Right atrium auricular region (tissue), 2 donors: ENCODE data around the gene DCC. TPM values are rescaled to one million over a fixed set of nuclear protein-coding genes. Genes with fewer than 3 reads are reported as not detected.

Source experiments
- DNase-seq: peaks from one replicate; pipeline ENCODE4 v3.0.0-alpha.2; 2019; ENCODE audit warnings: low spot score
- H3K27ac ChIP-seq, 2 donors: fragments of 200-600 bp; sonication (generic); 1 replicate in 1 of 2; 2 replicates in 1 of 2; pipeline ENCODE4 v1.5.1; 2016 to 2019
- H3K27me3 ChIP-seq, 2 donors: fragments of 200-600 bp; sonication (generic); one replicate each; pipeline versions ENCODE4 v1.5.1 to v1.6.0; 2017 to 2019
- H3K36me3 ChIP-seq: fragments of 200-600 bp; sonication (generic); one replicate; pipeline ENCODE4 v1.5.1; 2016
- H3K4me1 ChIP-seq, 2 donors: fragments of 200-600 bp; sonication (generic); one replicate each; pipeline versions ENCODE4 v1.5.1 to v1.6.0; 2017 to 2019
- H3K4me3 ChIP-seq, 2 donors: fragments of 200-600 bp; sonication (generic); 1 replicate in 1 of 2; 2 replicates in 1 of 2; pipeline ENCODE4 v1.5.1; 2017 to 2019; ENCODE audit warnings: mild to moderate bottlenecking in 1 of 2, moderate library complexity in 1 of 2
- H3K9me3 ChIP-seq, 2 donors: fragments of 200-600 bp; sonication (generic); one replicate each; pipeline ENCODE4 v1.5.1; 2019
- CTCF ChIP-seq, 2 donors: fragments of 200-600 bp; sonication (generic); IDR thresholded peaks; one replicate each; pipeline ENCODE4 v1.5.1; 2019; ENCODE audit warnings: antibody characterized with exemption in 2 of 2
- total RNA-seq, 2 donors: library from RNA; depleted of rRNA; stranded (reverse); fragments of >200 nt; gene quantifications; one replicate each; pipeline ENCODE4 v1.1.0, GENCODE V29; 2016

DCC gene
- total RNA-seq, 2 donors from 2014 or later, result not detected

- no peak for TF ChIP-seq CTCF (IDR thresholded peaks at IDR 0.05)
- H3K4me3 ChIP-seq, result no peak overlapping the region
- no peak for DNase-seq
- no peaks in the 10 kb centered on the region for H3K4me1 ChIP-seq
- no peaks in the 10 kb centered on the region for H3K9me3 ChIP-seq
- no peaks in the 10 kb centered on the region for H3K36me3 ChIP-seq
- H3K27ac ChIP-seq, result no peak overlapping the region
- no peaks in the 10 kb centered on the region for H3K27me3 ChIP-seq
These were observed 101.8 kb downstream of the DCC start for GRCh38 chr18:52441794-52442193.

- no peak for DNase-seq
- no peak overlapping the region for H3K4me3 ChIP-seq
- no peaks in the 10 kb centered on the region for H3K36me3 ChIP-seq
- H3K9me3 ChIP-seq, result no peaks in the 10 kb centered on the region
- H3K27ac ChIP-seq, result no peak overlapping the region
- H3K27me3 ChIP-seq, result no peaks in the 10 kb centered on the region
- no peak for TF ChIP-seq CTCF (IDR thresholded peaks at IDR 0.05)
- no peaks in the 10 kb centered on the region for H3K4me1 ChIP-seq
These were observed 102.7 kb downstream of the DCC start for GRCh38 chr18:52442686-52443085.

- no peaks in the 10 kb centered on the region for H3K36me3 ChIP-seq
- H3K4me1 ChIP-seq, result no peaks in the 10 kb centered on the region
- no peaks in the 10 kb centered on the region for H3K9me3 ChIP-seq
- H3K4me3 ChIP-seq, result no peak overlapping the region
- no peaks in the 10 kb centered on the region for H3K27me3 ChIP-seq
- TF ChIP-seq CTCF (IDR thresholded peaks at IDR 0.05), result no peak
- no peak overlapping the region for H3K27ac ChIP-seq
- DNase-seq, result no peak
These were observed 111.3 kb downstream of the DCC start for GRCh38 chr18:52451256-52451655.

GRCh38 chr18:52451851-52452250, 111.9 kb downstream of the DCC start:
- Histone ChIP-seq H3K27ac (no peak overlapping the region), H3K4me3 (no peak overlapping the region), H3K27me3 (no peaks in the 10 kb centered on the region), H3K4me1 (no peaks in the 10 kb centered on the region), H3K36me3 (no peaks in the 10 kb centered on the region), H3K9me3 (no peaks in the 10 kb centered on the region)
- TF ChIP-seq CTCF (IDR thresholded peaks at IDR 0.05), result no peak
- no peak for DNase-seq

GRCh38 chr18:52452427-52452826, 112.4 kb downstream of the DCC start:
- Histone ChIP-seq H3K9me3 (no peaks in the 10 kb centered on the region), H3K27ac (no peak overlapping the region), H3K27me3 (no peaks in the 10 kb centered on the region), H3K36me3 (no peaks in the 10 kb centered on the region), H3K4me1 (no peaks in the 10 kb centered on the region), H3K4me3 (no peak overlapping the region)
- DNase-seq, result no peak
- TF ChIP-seq CTCF (IDR thresholded peaks at IDR 0.05), result no peak

GRCh38 chr18:52459890-52460289, 119.9 kb downstream of the DCC start:
- no peak overlapping the region for H3K4me3 ChIP-seq
- H3K9me3 ChIP-seq, result no peaks in the 10 kb centered on the region
- H3K36me3 ChIP-seq, result no peaks in the 10 kb centered on the region
- DNase-seq, result no peak
- no peak for TF ChIP-seq CTCF (IDR thresholded peaks at IDR 0.05)
- no peaks in the 10 kb centered on the region for H3K27me3 ChIP-seq
- H3K27ac ChIP-seq, result no peak overlapping the region
- H3K4me1 ChIP-seq, result no peaks in the 10 kb centered on the region
